ENCODE data around the gene PTPN7. TPM values are rescaled to one million over a fixed set of nuclear protein-coding genes. Genes with fewer than 3 reads are reported as not detected.

Gene PTPN7
- total RNA-seq, 4 donors from 2014 or later: 2.9 to 14.4 (median 4.6) TPM

- no peak for TF ChIP-seq CTCF (IDR thresholded peaks at IDR 0.05)
- ATAC-seq (ENCODE audit: low FRiP score) (no peak), DNase-seq (ENCODE audit: low spot score) (no peak)
These were observed 37.0 kb downstream of the PTPN7 start for GRCh38 chr1:202123336-202123813.

- DNase-seq (ENCODE audit: low spot score) (no peak), ATAC-seq (ENCODE audit: low FRiP score) (peak; percentile 51)
- TF ChIP-seq CTCF (IDR thresholded peaks at IDR 0.05): no peak
These were observed 37.6 kb downstream of the PTPN7 start, which contains the start of gene GPR37L1 for GRCh38 chr1:202122639-202123335. Gene GPR37L1 (plus strand): TSS chr1:202122917. CDS start chr1:202122964, 47 bp downstream.

GRCh38 chr1:202121006-202121405 is 39.4 kb downstream of the PTPN7 start:
- no peak for ATAC-seq (ENCODE audit: low FRiP score)
- no peak for DNase-seq (ENCODE audit: low spot score)
- TF ChIP-seq CTCF (IDR thresholded peaks at IDR 0.05): no peak

GRCh38 chr1:202117898-202118371 is 42.5 kb downstream of the PTPN7 start:
- no peak for DNase-seq (ENCODE audit: low spot score)
- ATAC-seq (ENCODE audit: low FRiP score): no peak

GRCh38 chr1:202116287-202116686 is 44.1 kb downstream of the PTPN7 start:
- ATAC-seq (ENCODE audit: low FRiP score): no peak
- no peak for TF ChIP-seq CTCF (IDR thresholded peaks at IDR 0.05)
- no peak for DNase-seq (ENCODE audit: low spot score)

More at GRCh38 chr1:202117898-202118371, 42.5 kb downstream of the PTPN7 start:
- no peak for TF ChIP-seq CTCF (IDR thresholded peaks at IDR 0.05)

GRCh38 chr1:202113690-202114300 is 46.6 kb downstream of the PTPN7 start:
- TF ChIP-seq CTCF (IDR thresholded peaks at IDR 0.05): no peak
- DNase-seq (ENCODE audit: low spot score) (no peak), ATAC-seq (ENCODE audit: low FRiP score) (no peak)
